VCaP (cell line): ENCODE data around the gene CACNB2.

Source experiments
- H3K27ac ChIP-seq: fragments of 450-650 bp; 2 replicates; pipeline ENCODE4 v1.5.1; 2017
- TF ChIP-seq, protein P1 (sequence below): fragments of 450-650 bp; conservative IDR thresholded peaks from 2 replicates; pipeline ENCODE4 v1.5.1; 2017; ENCODE audit warnings: mild to moderate bottlenecking, moderate library complexity

CACNB2 gene

GRCh38 chr10:18359812-18360211, 219.6 kb downstream of the CACNB2 start:
- no peak overlapping the region for H3K27ac ChIP-seq
- TF ChIP-seq, protein P1, sequence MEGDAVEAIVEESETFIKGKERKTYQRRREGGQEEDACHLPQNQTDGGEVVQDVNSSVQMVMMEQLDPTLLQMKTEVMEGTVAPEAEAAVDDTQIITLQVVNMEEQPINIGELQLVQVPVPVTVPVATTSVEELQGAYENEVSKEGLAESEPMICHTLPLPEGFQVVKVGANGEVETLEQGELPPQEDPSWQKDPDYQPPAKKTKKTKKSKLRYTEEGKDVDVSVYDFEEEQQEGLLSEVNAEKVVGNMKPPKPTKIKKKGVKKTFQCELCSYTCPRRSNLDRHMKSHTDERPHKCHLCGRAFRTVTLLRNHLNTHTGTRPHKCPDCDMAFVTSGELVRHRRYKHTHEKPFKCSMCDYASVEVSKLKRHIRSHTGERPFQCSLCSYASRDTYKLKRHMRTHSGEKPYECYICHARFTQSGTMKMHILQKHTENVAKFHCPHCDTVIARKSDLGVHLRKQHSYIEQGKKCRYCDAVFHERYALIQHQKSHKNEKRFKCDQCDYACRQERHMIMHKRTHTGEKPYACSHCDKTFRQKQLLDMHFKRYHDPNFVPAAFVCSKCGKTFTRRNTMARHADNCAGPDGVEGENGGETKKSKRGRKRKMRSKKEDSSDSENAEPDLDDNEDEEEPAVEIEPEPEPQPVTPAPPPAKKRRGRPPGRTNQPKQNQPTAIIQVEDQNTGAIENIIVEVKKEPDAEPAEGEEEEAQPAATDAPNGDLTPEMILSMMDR, result no peak

GRCh38 chr10:18362892-18363291, 222.7 kb downstream of the CACNB2 start:
- TF ChIP-seq, protein P1, result no peak
- no peak overlapping the region for H3K27ac ChIP-seq

- TF ChIP-seq, protein P1, result no peak
- H3K27ac ChIP-seq, result no peak overlapping the region
These were observed 225.0 kb downstream of the CACNB2 start for GRCh38 chr10:18364987-18365775.

DNA sequence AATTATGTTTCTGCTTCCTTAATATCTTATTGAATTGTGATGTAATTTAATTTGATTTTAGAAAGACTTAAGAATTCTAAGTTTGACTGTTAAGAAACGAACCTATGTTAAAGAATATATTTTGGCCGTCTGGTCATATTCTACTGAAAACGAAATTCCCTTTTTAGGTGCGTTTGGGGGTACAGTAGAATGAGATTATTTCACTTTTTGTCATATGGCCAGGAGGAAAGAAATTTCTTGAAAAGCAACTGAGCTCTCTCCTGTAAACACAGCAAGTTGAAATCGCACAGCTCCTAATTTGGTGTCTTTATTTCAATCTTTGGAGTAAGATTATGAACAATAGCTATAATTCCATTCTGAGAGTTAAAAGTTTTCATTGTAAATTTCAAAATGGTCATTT, 227.6 kb downstream of the CACNB2 start:
- H3K27ac ChIP-seq, result no peak overlapping the region
- TF ChIP-seq, protein P1, result no peak

- TF ChIP-seq, protein P1, result no peak
- no peak overlapping the region for H3K27ac ChIP-seq
These were observed 228.0 kb downstream of the CACNB2 start for GRCh38 chr10:18368273-18368672.

GRCh38 chr10:18368682-18369081, 228.5 kb downstream of the CACNB2 start:
- no peak overlapping the region for H3K27ac ChIP-seq
- TF ChIP-seq, protein P1, result no peak

DNA sequence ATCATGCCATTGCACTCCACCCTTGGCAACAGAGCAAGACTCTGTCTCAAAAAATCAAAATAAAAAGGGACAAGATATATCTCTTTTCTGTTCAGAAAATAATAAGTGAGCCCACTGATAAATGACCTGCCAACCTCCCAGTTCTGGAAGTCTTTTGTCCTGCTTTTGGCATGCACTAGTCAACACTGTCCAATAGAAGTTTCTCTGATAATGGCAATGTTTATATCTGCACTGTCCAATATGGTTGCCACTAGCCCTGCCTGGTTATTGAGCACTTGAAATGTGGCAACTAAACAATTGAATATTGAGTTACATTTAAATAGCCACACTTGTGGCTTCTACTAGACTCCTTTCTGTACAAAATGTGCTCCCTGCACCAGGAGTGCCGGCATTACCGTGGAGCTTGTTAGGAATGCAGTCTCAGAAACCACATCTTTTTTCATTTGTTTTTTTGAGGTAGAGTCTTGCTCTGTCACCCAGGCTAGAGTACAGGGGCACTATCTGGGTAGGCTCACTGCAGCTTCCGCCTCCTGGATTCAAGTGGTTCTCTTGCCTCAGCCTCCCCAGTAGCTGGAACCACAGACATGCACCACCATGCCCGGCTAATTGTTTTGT, 229.7 kb downstream of the CACNB2 start:
- H3K27ac ChIP-seq, result no peak overlapping the region
- TF ChIP-seq, protein P1, result no peak
